Astrocyte of the cerebellum (primary cell): ENCODE results near the gene FEZF2.

ENCODE experiments used
- DNase-seq: peaks from one replicate; pipeline ENCODE4 v3.0.0-alpha.2; 2011; ENCODE audit warnings: low read depth
- H3K4me3 ChIP-seq: 2 replicates; pipeline ENCODE4 v1.5.1; 2011; ENCODE audit warnings: mild to moderate bottlenecking, low read depth, low read length, moderate library complexity
- in situ Hi-C: cut with HindIII; loops from 2 replicates; pipeline ENCODE4 v1.10.0; 2017; ENCODE audit warnings: low sequenced_read_pairs
- TF ChIP-seq, protein P1 (sequence below): IDR thresholded peaks from 2 replicates; pipeline ENCODE4 v1.5.1; 2012; ENCODE audit warnings: low read length, low read depth, moderate library complexity, mild to moderate bottlenecking; ENCODE audit errors: missing control alignments

FEZF2 gene

DNA sequence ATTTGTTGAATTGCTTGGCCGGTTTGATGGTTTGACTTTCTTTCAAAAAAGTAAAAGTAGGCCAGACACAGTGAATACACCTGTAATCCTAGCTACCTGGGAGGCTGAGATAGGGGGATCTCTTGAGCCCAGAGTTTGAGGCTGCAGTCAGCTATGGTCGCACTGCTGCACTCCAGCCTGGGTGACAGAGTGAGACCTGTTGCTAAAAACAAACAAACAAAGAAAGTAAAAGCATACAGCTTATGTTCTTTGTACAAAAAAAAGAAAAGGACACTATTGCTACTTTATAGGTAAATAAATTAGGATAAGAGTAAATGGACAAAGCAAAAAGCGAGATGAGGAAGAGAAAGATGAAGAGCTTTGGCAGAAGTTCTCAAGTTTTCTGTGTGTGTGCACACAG lies 13.9 kb upstream of the FEZF2 start:
- DNase-seq: no peak
- in situ Hi-C loops: no loop called here
- TF ChIP-seq, protein P1, sequence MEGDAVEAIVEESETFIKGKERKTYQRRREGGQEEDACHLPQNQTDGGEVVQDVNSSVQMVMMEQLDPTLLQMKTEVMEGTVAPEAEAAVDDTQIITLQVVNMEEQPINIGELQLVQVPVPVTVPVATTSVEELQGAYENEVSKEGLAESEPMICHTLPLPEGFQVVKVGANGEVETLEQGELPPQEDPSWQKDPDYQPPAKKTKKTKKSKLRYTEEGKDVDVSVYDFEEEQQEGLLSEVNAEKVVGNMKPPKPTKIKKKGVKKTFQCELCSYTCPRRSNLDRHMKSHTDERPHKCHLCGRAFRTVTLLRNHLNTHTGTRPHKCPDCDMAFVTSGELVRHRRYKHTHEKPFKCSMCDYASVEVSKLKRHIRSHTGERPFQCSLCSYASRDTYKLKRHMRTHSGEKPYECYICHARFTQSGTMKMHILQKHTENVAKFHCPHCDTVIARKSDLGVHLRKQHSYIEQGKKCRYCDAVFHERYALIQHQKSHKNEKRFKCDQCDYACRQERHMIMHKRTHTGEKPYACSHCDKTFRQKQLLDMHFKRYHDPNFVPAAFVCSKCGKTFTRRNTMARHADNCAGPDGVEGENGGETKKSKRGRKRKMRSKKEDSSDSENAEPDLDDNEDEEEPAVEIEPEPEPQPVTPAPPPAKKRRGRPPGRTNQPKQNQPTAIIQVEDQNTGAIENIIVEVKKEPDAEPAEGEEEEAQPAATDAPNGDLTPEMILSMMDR: no peak
- no peak overlapping the region for H3K4me3 ChIP-seq

DNA sequence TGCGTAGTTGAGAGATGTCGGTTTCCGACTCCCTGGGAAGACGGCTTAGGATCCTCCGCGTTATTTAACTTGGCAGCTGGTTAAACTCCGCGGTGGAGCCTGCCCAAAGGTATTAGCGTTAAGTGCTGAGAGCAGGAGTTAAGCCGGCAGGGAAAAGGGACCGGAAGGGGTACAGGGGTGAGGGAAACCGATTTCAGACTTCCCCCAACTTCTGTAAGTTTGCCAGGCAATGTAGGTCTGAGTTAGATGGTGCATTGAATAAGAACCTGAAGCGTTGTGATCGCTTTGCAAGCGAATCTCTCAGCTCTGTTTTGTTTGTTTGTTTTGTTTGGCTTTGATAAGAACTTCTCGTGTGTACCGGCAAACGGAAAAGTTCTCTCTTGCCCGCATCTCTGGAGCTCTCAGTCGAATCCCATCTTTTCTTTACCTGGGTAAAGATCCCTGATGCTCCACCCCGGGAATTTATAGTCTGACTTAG lies 6.0 kb upstream of the FEZF2 start:
- H3K4me3 ChIP-seq: no peak overlapping the region
- DNase-seq: no peak
- in situ Hi-C loops: no loop called here
- TF ChIP-seq, protein P1: no peak

DNA sequence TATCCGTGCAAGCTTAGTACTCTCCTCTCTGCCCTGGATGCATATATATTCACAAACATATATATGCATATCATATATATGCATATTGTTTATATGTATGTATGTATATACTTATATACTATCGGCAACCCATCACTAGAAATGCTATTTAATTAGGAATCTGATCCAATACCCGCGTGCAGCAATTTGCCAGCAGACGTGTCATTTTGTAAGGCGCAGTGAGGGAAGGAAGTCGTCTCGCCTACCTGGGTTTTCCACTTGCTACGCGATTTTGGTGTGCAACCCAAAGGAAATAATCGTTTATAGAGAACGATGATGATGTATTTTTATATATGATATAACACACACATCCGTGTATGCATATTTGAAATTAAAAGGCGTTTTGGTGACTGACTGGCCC lies 5.6 kb upstream of the FEZF2 start:
- H3K4me3 ChIP-seq: no peak overlapping the region
- in situ Hi-C loops: no loop called here
- no peak for DNase-seq
- TF ChIP-seq, protein P1: no peak

DNA sequence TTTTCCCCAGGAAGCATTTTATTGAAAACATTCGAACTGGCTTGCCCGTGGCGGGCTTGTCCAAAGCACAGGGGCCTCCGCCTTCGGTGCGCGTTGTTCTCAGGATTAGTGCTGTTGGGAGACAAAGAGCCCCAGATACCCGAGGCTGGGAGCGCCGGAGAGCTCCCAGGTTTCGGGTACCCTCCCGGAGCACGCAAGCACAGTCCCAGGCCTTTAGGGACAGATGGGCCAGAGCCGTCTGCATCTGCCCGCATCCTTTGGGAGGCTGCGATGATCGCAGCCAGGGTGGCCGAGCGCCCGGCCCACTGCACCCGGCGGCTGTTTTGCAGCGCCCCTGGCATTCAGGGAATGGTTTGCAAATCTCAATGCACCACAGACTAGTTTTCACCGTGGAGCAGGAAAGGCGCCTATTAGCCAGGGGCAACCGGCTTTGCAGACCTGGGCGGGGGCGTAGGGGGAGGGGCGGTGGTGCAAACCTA lies 5.0 kb upstream of the FEZF2 start:
- TF ChIP-seq, protein P1: no peak
- H3K4me3 ChIP-seq: no peak overlapping the region
- in situ Hi-C loops: no loop called here
- DNase-seq: no peak

DNA sequence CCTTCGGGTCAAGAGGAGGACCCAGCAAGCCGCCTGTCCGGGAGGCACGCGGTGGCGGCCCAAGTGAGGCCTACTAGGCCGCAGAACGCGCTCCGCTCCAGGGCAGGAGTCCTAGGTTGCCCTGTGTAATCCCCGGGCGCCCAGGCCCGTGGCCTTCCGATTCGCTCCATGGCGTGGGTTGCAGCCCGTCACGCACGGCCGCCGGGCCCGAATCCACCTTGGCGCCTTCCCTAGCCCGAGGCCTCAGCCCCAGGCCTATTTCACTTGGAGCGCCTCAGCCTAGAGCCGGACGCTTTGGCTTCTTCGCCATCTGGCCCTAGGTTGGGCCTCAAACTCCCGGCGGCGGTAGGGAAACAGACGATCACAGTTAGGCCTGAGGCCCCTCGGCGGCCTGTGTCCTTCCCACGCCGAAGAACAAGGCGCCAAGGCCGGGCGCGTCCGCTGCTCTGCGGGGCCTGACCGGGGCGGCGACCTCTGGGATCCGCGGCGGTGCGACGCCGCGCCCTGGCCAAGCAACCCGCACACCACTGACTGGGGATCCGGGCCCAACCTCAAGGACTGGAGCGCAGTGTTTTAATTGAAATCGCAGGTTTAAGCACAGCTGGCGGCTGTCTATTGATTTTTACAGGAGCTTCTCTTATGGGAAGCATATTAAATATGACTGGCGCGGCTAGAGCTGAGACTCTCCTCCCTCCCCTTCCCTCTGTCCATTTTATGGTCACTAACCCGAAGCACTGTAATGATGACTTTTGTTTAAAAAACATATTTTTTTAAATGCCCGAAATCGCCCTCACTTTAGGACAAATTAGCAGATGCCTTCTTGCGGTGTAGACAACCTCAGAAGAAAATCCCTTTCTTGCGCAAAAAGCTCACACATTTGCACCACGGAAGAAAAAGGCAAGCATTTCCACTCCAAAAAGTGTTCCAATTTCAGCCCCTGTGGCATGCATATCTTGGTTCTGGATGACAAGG lies 3.8 kb upstream of the FEZF2 start:
- TF ChIP-seq, protein P1: no peak
- in situ Hi-C loops: no loop called here
- DNase-seq: no peak
- no peak overlapping the region for H3K4me3 ChIP-seq

DNA sequence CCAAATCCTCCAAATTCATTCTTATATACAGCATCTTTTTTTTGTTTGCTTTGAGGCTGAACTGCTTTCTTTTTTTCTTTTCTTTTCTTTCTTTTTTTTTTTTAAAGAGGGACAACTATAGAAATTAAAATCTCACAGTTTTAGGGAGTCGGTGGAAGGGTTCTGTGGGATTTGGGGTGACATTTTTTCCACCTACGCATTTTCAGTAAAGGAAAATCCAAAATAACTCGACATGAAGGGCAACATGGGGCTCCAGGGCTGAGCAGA lies 3.0 kb upstream of the FEZF2 start:
- no peak overlapping the region for H3K4me3 ChIP-seq
- TF ChIP-seq, protein P1: no peak
- in situ Hi-C loops: no loop called here
- no peak for DNase-seq
